HepG2 (cell line): ENCODE data around the gene LINC00237. TPM values are rescaled to one million over a fixed set of nuclear protein-coding genes. Genes with fewer than 3 reads are reported as not detected.
A peak's percentile ranks its signal among the peaks of the same experiment; 100 is the strongest.

ENCODE experiments used
- CERS6 ChIP-seq: sonication (generic); formaldehyde crosslinking; IDR thresholded peaks from 2 replicates; pipeline ENCODE4 v1.5.0; 2020; ENCODE audit warnings: missing genetic modification reagents
- FOXK2 ChIP-seq: fragments of 450-650 bp; IDR thresholded peaks from 2 replicates; pipeline ENCODE4 v1.6.1; 2016
- FUBP1 ChIP-seq: sonication (generic); formaldehyde crosslinking; IDR thresholded peaks from 2 replicates; pipeline ENCODE4 v1.5.1; 2020; ENCODE audit warnings: missing genetic modification reagents, mild to moderate bottlenecking, borderline replicate concordance
- MAF1 ChIP-seq: sonication (generic); formaldehyde crosslinking; IDR thresholded peaks from 2 replicates; pipeline ENCODE4 v1.5.0; 2020; ENCODE audit warnings: missing genetic modification reagents, borderline replicate concordance
- MLLT10 ChIP-seq: sonication (generic); formaldehyde crosslinking; IDR thresholded peaks from 2 replicates; pipeline ENCODE4 v1.4.0; 2020; ENCODE audit warnings: missing genetic modification reagents
- MTF1 ChIP-seq: sonication (generic); formaldehyde crosslinking; IDR thresholded peaks from 2 replicates; pipeline ENCODE4 v1.5.0; 2020; ENCODE audit warnings: missing genetic modification reagents
- PHF5A ChIP-seq: IDR thresholded peaks from one replicate; pipeline ENCODE4 v1.6.1; 2018; ENCODE audit warnings: low read depth, missing genetic modification reagents; ENCODE audit not compliant: unreplicated experiment
- POGK ChIP-seq: sonication (generic); formaldehyde crosslinking; conservative IDR thresholded peaks from 2 replicates; pipeline ENCODE4 v1.8.0; 2022; ENCODE audit warnings: mild to moderate bottlenecking, moderate library complexity, missing genetic modification reagents
- PPARG ChIP-seq: conservative IDR thresholded peaks from 2 replicates; pipeline ENCODE4 v1.6.1; 2016; ENCODE audit warnings: missing biosample characterization, missing genetic modification reagents
- SIX4 ChIP-seq: sonication (generic); formaldehyde crosslinking; IDR thresholded peaks from 2 replicates; pipeline ENCODE4 v1.4.0; 2020; ENCODE audit warnings: missing genetic modification reagents
- SMYD3 ChIP-seq: sonication (generic); formaldehyde crosslinking; IDR thresholded peaks from 2 replicates; pipeline ENCODE4 v1.8.1; 2023; ENCODE audit warnings: mild to moderate bottlenecking, missing genetic modification reagents
- SOX5 ChIP-seq: IDR thresholded peaks from 2 replicates; pipeline ENCODE4 v1.6.1; 2016; ENCODE audit warnings: borderline replicate concordance
- TOE1 ChIP-seq: sonication (generic); formaldehyde crosslinking; IDR thresholded peaks from 2 replicates; pipeline ENCODE4 v1.4.0; 2020; ENCODE audit warnings: mild to moderate bottlenecking, missing genetic modification reagents
- TSC22D2 ChIP-seq: sonication (generic); formaldehyde crosslinking; IDR thresholded peaks from 2 replicates; pipeline ENCODE4 v1.5.1; 2020; ENCODE audit warnings: missing genetic modification reagents, mild to moderate bottlenecking, borderline replicate concordance
- ZBTB34 ChIP-seq: sonication (generic); formaldehyde crosslinking; IDR thresholded peaks from 2 replicates; pipeline ENCODE4 v1.8.0; 2022; ENCODE audit warnings: mild to moderate bottlenecking, missing genetic modification reagents
- ZFAT ChIP-seq: sonication (generic); formaldehyde crosslinking; conservative IDR thresholded peaks from 2 replicates; pipeline ENCODE4 v1.8.1; 2023; ENCODE audit warnings: missing genetic modification reagents, inconsistent platforms
- ZNF205 ChIP-seq: IDR thresholded peaks from 2 replicates; pipeline ENCODE4 v1.6.1; 2018; ENCODE audit warnings: missing biosample characterization, missing genetic modification reagents
- ZNF503 ChIP-seq: sonication (generic); formaldehyde crosslinking; IDR thresholded peaks from 2 replicates; pipeline ENCODE4 v1.4.0; 2020; ENCODE audit warnings: missing genetic modification reagents
- ZNF563 ChIP-seq: sonication (generic); formaldehyde crosslinking; IDR thresholded peaks from 2 replicates; pipeline ENCODE4 v1.8.0; 2022; ENCODE audit warnings: mild to moderate bottlenecking, moderate library complexity, missing genetic modification reagents
- ZNF766 ChIP-seq: sonication (generic); formaldehyde crosslinking; IDR thresholded peaks from 2 replicates; pipeline ENCODE4 v1.5.0; 2020; ENCODE audit warnings: missing genetic modification reagents, borderline replicate concordance
- ZNF800 ChIP-seq: sonication (generic); formaldehyde crosslinking; IDR thresholded peaks from 2 replicates; pipeline ENCODE4 v1.4.0; 2020; ENCODE audit warnings: missing genetic modification reagents
- polyA plus RNA-seq, 8 experiments: library from polyadenylated mRNA; depleted of rRNA in 3 of 8; stranded (reverse) in 7 of 8; unstranded in 1 of 8; fragments of >200 nt; fragmentation: Illumina TruSeq in 4 of 8; extraction: Trizol in 4 of 8; gene quantifications; 2 replicates each; pipeline versions ENCODE4 v1.2.1 to v1.2.3, GENCODE V29; 2011 to 2016; ENCODE audit warnings: low read depth in 4 of 8, missing spikeins in 1 of 8, mixed read lengths in 1 of 8; ENCODE audit not compliant: insufficient read depth in 1 of 8
- total RNA-seq, 5 experiments: library from RNA; depleted of rRNA; stranded (reverse); fragments of >200 nt; fragmentation: Illumina TruSeq; extraction: Trizol; gene quantifications; 2 replicates each; pipeline ENCODE4 v1.2.3, GENCODE V29; 2016; ENCODE audit warnings: low read depth in 1 of 5

Gene LINC00237
- total and polyA plus RNA-seq, 2 of the 13 experiments (the other 11 are each of a cell fraction or from before 2014, with no cell fraction given): not detected

GRCh38 chr20:21134883-21135493, 28.8 kb upstream of the LINC00237 start (continued):
- TF ChIP-seq ZNF503 (CRISPR knock-in tag): peak; percentile 98; the same call in 1 of the 2 replicates
- peak; percentile 93 for TF ChIP-seq FOXK2
- TF ChIP-seq TSC22D2 (CRISPR knock-in tag): no peak; the same call in 1 of the 2 replicates
- TF ChIP-seq ZFAT: no peak
- TF ChIP-seq ZNF800: peak; percentile 57; the same call in 1 of the 2 replicates
- no peak for TF ChIP-seq MAF1 (CRISPR knock-in tag)
- no peak for TF ChIP-seq MTF1 (CRISPR knock-in tag)
- no peak for TF ChIP-seq MLLT10 (CRISPR knock-in tag)
- TF ChIP-seq SIX4 (CRISPR knock-in tag): peak; percentile 92
- TF ChIP-seq ZNF563 (CRISPR knock-in tag): no peak
- TF ChIP-seq SMYD3 (CRISPR knock-in tag): no peak
- peak; percentile 88; the same call in 1 of the 2 replicates for TF ChIP-seq TOE1 (CRISPR knock-in tag)
- no peak for TF ChIP-seq FUBP1 (CRISPR knock-in tag)
- TF ChIP-seq ZNF205: peak; percentile 95
- no peak for TF ChIP-seq CERS6 (CRISPR knock-in tag)
- 0 out of 2 replicates have a peak, but pooled peaks have one; percentile 62 for TF ChIP-seq POGK (CRISPR knock-in tag)
- no peak for TF ChIP-seq ZNF766
- peak; percentile 100 for TF ChIP-seq SOX5
- peak; percentile 95 for TF ChIP-seq PHF5A
- TF ChIP-seq PPARG: peak; percentile 91
- TF ChIP-seq ZBTB34 (CRISPR knock-in tag): no peak
